Measurements from ENCODE around the gene CXCL14. TPM values are rescaled to one million over a fixed set of nuclear protein-coding genes. Genes with fewer than 3 reads are reported as not detected.

The CXCL14 gene
- polyA plus RNA-seq, 1 of the 3 experiments (the other 2 are of a cell fraction) = 0.05 TPM

GRCh38 chr5:135602882-135603721, 24.3 kb upstream of the CXCL14 start:
- Histone ChIP-seq H3K4me2 (no peak overlapping the region), H3F3A (replicated peaks; ENCODE audit: insufficient read depth) (no peaks in the 10 kb centered on the region), H3K9me3 (no peaks in the 10 kb centered on the region), H3K4me1 (ENCODE audit: control insufficient read depth in 1 of 2, insufficient read depth in 2 of 2, low read depth in 1 of 2, low read length in 1 of 2) (no peaks in the 10 kb centered on the region; a peak in 1 of 4 replicates), H3K9ac (no peak overlapping the region), H3K27ac (ENCODE audit: low read depth in 2 of 2, low read length in 1 of 2) (no peak overlapping the region), H3K4me3 (ENCODE audit: low read depth in 2 of 2, low read length in 1 of 2) (no peak overlapping the region), H2AFZ (ENCODE audit: low read depth) (no peak overlapping the region), H3K36me3 (replicated peaks in 1 of 2; ENCODE audit: control insufficient read depth in 1 of 2, insufficient read depth in 2 of 2, low read length in 1 of 2) (no peaks in the 10 kb centered on the region), H3K9me2 (no peaks in the 10 kb centered on the region), H3K79me2 (ENCODE audit: insufficient read depth) (no peaks in the 10 kb centered on the region), H4K20me1 (ENCODE audit: insufficient read depth) (no peaks in the 10 kb centered on the region), H3K27me3 (ENCODE audit: insufficient read depth) (no peaks in the 10 kb centered on the region; the same call in 1 of the 2 replicates)
- no peak for TF ChIP-seq GATA2 (CRISPR knock-in tag; IDR thresholded peaks at IDR 0.05)
- no peak for TF ChIP-seq TCF12 (IDR thresholded peaks at IDR 0.05)
- TF ChIP-seq CTCF (IDR thresholded peaks at IDR 0.05) = no peak
- no peak for TF ChIP-seq MEF2A (IDR thresholded peaks at IDR 0.05; ENCODE audit: borderline replicate concordance, low read depth)
- TF ChIP-seq, protein P1, sequence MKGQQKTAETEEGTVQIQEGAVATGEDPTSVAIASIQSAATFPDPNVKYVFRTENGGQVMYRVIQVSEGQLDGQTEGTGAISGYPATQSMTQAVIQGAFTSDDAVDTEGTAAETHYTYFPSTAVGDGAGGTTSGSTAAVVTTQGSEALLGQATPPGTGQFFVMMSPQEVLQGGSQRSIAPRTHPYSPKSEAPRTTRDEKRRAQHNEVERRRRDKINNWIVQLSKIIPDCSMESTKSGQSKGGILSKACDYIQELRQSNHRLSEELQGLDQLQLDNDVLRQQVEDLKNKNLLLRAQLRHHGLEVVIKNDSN (IDR thresholded peaks at IDR 0.05; ENCODE audit: borderline replicate concordance, low read depth) = no peak
- TF ChIP-seq RCOR1 (IDR thresholded peaks at IDR 0.05; ENCODE audit: low read length) = no peak
- TF ChIP-seq NRF1 (IDR thresholded peaks at IDR 0.05; ENCODE audit: low read depth, low read length) = no peak
- TF ChIP-seq TEAD4 (IDR thresholded peaks at IDR 0.05; ENCODE audit: borderline replicate concordance, insufficient read depth) = no peak
- TF ChIP-seq SIN3A (IDR thresholded peaks at IDR 0.05; ENCODE audit: borderline replicate concordance, low read depth, low read length) = no peak
- no peak for TF ChIP-seq MXI1 (IDR thresholded peaks at IDR 0.05; ENCODE audit: low read depth, low read length)
- no peak for TF ChIP-seq YY1 (IDR thresholded peaks at IDR 0.05; ENCODE audit: low read depth)
- TF ChIP-seq FOSL2 (IDR thresholded peaks at IDR 0.05; ENCODE audit: borderline replicate concordance, low read depth) = no peak
- TF ChIP-seq, protein P2, sequence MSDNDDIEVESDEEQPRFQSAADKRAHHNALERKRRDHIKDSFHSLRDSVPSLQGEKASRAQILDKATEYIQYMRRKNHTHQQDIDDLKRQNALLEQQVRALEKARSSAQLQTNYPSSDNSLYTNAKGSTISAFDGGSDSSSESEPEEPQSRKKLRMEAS (IDR thresholded peaks at IDR 0.05; ENCODE audit: low read depth) = no peak
- no peak for TF ChIP-seq POLR2AphosphoS5 (IDR thresholded peaks at IDR 0.05; ENCODE audit: low read depth, low read length)
- no peak for DNase-seq
- WGBS (ENCODE audit: low lambda C conversion rate) = 52% methylated on average over 3 of the region's 7 CpGs
- ChIA-PET CTCF (interaction anchor here (1.3 kb wide), 1 partner anchor 51 kb away, joined by 4 read pairs; no protein-coding TSS in a partner anchor), POLR2A (no interaction called here)

DNA sequence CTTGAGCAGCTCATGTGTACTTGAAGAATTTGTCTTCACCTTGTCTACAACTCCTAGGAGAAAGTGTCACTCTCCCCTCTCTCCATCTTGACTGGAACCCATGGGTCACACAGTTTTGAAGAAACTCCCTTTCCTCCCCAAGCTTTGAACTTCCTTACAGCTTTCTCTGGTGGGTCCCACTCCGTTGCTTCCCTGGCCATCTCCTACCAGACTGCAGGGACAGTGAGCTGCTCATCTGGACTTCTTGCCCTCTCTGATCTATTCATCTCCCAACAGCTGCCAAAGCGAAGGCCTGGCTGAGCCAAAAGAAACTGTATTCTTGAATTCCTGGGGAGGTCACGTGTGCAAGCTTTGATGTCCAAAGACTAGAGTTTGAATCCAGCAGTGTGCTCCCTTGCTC, 22.7 kb upstream of the CXCL14 start:
- no peak overlapping the region for H3K4me3 ChIP-seq (ENCODE audit: low read depth in 2 of 2, low read length in 1 of 2)
- POLR2A ChIA-PET = no interaction called here
- H3K36me3 ChIP-seq (replicated peaks in 1 of 2; ENCODE audit: control insufficient read depth in 1 of 2, insufficient read depth in 2 of 2, low read length in 1 of 2) = no peaks in the 10 kb centered on the region
- H3F3A ChIP-seq (replicated peaks; ENCODE audit: insufficient read depth) = no peaks in the 10 kb centered on the region
- H4K20me1 ChIP-seq (ENCODE audit: insufficient read depth) = no peaks in the 10 kb centered on the region
- no peaks in the 10 kb centered on the region; a peak in 1 of 4 replicates for H3K4me1 ChIP-seq (ENCODE audit: control insufficient read depth in 1 of 2, insufficient read depth in 2 of 2, low read depth in 1 of 2, low read length in 1 of 2)
- CTCF ChIA-PET = interaction anchor here (0.7 to 1.0 kb wide), 2 partner anchors 10 to 40 kb away, joined by 3 read pairs; no protein-coding TSS in a partner anchor
- H2AFZ ChIP-seq (ENCODE audit: low read depth) = no peak overlapping the region
- no peak for TF ChIP-seq ELF1 (IDR thresholded peaks at IDR 0.05)
- H3K27ac ChIP-seq (ENCODE audit: low read depth in 2 of 2, low read length in 1 of 2) = no peak overlapping the region
- no peaks in the 10 kb centered on the region for H3K9me3 ChIP-seq
- DNase-seq = no peak
- WGBS (ENCODE audit: low lambda C conversion rate) = 18% methylated on average over 3 of the region's 3 CpGs
- no peaks in the 10 kb centered on the region; the same call in 1 of the 2 replicates for H3K27me3 ChIP-seq (ENCODE audit: insufficient read depth)
- H3K4me2 ChIP-seq = no peak overlapping the region
- H3K9ac ChIP-seq = no peak overlapping the region
- H3K9me2 ChIP-seq = no peaks in the 10 kb centered on the region
- no peaks in the 10 kb centered on the region for H3K79me2 ChIP-seq (ENCODE audit: insufficient read depth)
